Activated CD8-positive, alpha-beta T cell treated with anti-CD3 and anti-CD28 coated beads for 36 hours (primary cell): ENCODE results near the gene MCOLN2. TPM values are rescaled to one million over a fixed set of nuclear protein-coding genes. Genes with fewer than 3 reads are reported as not detected.

Experiments
- ATAC-seq: fragments of 200-7000 bp; cut with Tn5 transposase; one replicate; pipeline ENCODE4 v1.10.0; 2021; ENCODE audit warnings: mild to moderate bottlenecking, moderate library complexity
- CTCF ChIA-PET: fragments of 350-600 bp; sonication (Branson Sonifier 250); formaldehyde crosslinking; loops from one replicate; lab custom pipeline; 2021; ENCODE audit warnings: antibody characterized with exemption; lab: Charles Lee
- POLR2A ChIA-PET: fragments of 350-600 bp; sonication (Branson Sonifier 250); formaldehyde crosslinking; loops from one replicate; lab custom pipeline; 2021; ENCODE audit warnings: antibody characterized with exemption; lab: Charles Lee
- DNase-seq: peaks from one replicate; pipeline ENCODE4 v3.0.0-alpha.2; 2020
- H3K27ac Mint-ChIP-seq: one replicate; pipeline ENCODE4 v1.8.0; 2021; ENCODE audit warnings: mild to moderate bottlenecking, mixed read lengths
- H3K27me3 Mint-ChIP-seq: one replicate; pipeline ENCODE4 v1.8.0; 2021; ENCODE audit warnings: mixed read lengths
- H3K36me3 Mint-ChIP-seq: one replicate; pipeline ENCODE4 v1.8.0; 2021; ENCODE audit warnings: low read depth, mixed read lengths
- H3K4me1 Mint-ChIP-seq: one replicate; pipeline ENCODE4 v1.8.0; 2021; ENCODE audit warnings: low read depth, mixed read lengths
- H3K4me3 Mint-ChIP-seq: one replicate; pipeline ENCODE4 v1.8.0; 2021; ENCODE audit warnings: mild to moderate bottlenecking, moderate library complexity, mixed read lengths
- H3K9me3 Mint-ChIP-seq: one replicate; pipeline ENCODE4 v1.8.0; 2021; ENCODE audit warnings: mixed read lengths
- CTCF ChIP-seq: fragments of 200-600 bp; IDR thresholded peaks from one replicate; pipeline ENCODE4 v1.8.0; 2022; ENCODE audit warnings: antibody characterized with exemption, mild to moderate bottlenecking
- intact Hi-C: fragments of 100-400 bp; cut with micrococcal nuclease; formaldehyde crosslinking; loops from one replicate; pipeline ENCODE4 v1.10.0; 2022
- total RNA-seq, 2 experiments: library from RNA; stranded (reverse); gene quantifications; one replicate each; pipeline ENCODE4 v1.2.3, GENCODE V29; 2021

The MCOLN2 gene
- total RNA-seq, 2 experiments from 2014 or later, result 15.7 to 17.8 TPM

- H3K27ac Mint-ChIP-seq, result no peak overlapping the region
These were observed 119.3 kb downstream of the MCOLN2 start for GRCh38 chr1:84877592-84877991.

GRCh38 chr1:84876353-84876752 is 120.6 kb downstream of the MCOLN2 start:
- CTCF ChIA-PET, result interaction anchor here (1.0 kb wide), 1 partner anchor 15 kb away, joined by 3 read pairs; no protein-coding TSS in a partner anchor

More at GRCh38 chr1:84877592-84877991, 119.3 kb downstream of the MCOLN2 start:
- no peak for DNase-seq
- no peak for TF ChIP-seq CTCF
- peaks cover 3% of the 10 kb centered on the region for H3K27me3 Mint-ChIP-seq
- ChIA-PET POLR2A (no interaction called here), CTCF (interaction anchor here (0.7 kb wide), 1 partner anchor 96 kb away, joined by 3 read pairs; no protein-coding TSS in a partner anchor)
- ATAC-seq, result no peak
- H3K4me1 Mint-ChIP-seq, result peaks cover 10% of the 10 kb centered on the region
- intact Hi-C loops, result no loop called here
- no peak overlapping the region for H3K4me3 Mint-ChIP-seq
- no peaks in the 10 kb centered on the region for H3K9me3 Mint-ChIP-seq
- H3K36me3 Mint-ChIP-seq, result no peaks in the 10 kb centered on the region

More at GRCh38 chr1:84876353-84876752, 120.6 kb downstream of the MCOLN2 start:
- DNase-seq (peak; percentile 25), ATAC-seq (peak; percentile 83)
- Mint-ChIP-seq H3K27ac (no peak overlapping the region), H3K4me3 (no peak overlapping the region), H3K4me1 (peaks cover 10% of the 10 kb centered on the region), H3K36me3 (no peaks in the 10 kb centered on the region), H3K9me3 (no peaks in the 10 kb centered on the region), H3K27me3 (peaks cover 8% of the 10 kb centered on the region)
- POLR2A ChIA-PET, result no interaction called here
- intact Hi-C loops, result no loop called here
- no peak for TF ChIP-seq CTCF

Other genes with a start within 250 kb of the MCOLN2 start
- under 1 TPM; 0.58 to 0.81 TPM for gene LPAR3, start 103.9 kb downstream of the MCOLN2 start, total RNA-seq
- gene MCOLN3, start 51.4 kb upstream of the MCOLN2 start, total RNA-seq, result under 1 TPM; 0.25 to 0.29 TPM
- gene SYDE2, start 203.9 kb upstream of the MCOLN2 start, total RNA-seq, result 1 to 10 TPM; 4.8 to 5.2 TPM